Inflammatory macrophage treated with lipopolysaccharide for 1 hour (primary cell): ENCODE results near the gene CDC14A.
A peak's percentile ranks its signal among the peaks of the same experiment; 100 is the strongest.

Source experiments
- DNase-seq, 2 donors: peaks; one replicate each; pipeline ENCODE4 v3.0.0-alpha.2; 2020 to 2022

The CDC14A gene

GRCh38 chr1:100502052-100502792 is 149.9 kb downstream of the CDC14A start:
- DNase-seq: no peak

GRCh38 chr1:100506217-100506616 is 153.9 kb downstream of the CDC14A start:
- no peak for DNase-seq

GRCh38 chr1:100510451-100510850 is 158.1 kb downstream of the CDC14A start:
- DNase-seq: no peak

GRCh38 chr1:100511058-100511457 is 158.8 kb downstream of the CDC14A start:
- DNase-seq: peak in 1 of 2 donors; percentile 17

- no peak for DNase-seq
Measured at GRCh38 chr1:100511773-100512172, 159.5 kb downstream of the CDC14A start.

GRCh38 chr1:100512803-100513352 is 160.6 kb downstream of the CDC14A start:
- no peak for DNase-seq

- DNase-seq: no peak
Measured at GRCh38 chr1:100516857-100517256, 164.6 kb downstream of the CDC14A start.

GRCh38 chr1:100517515-100517914 is 165.2 kb downstream of the CDC14A start:
- DNase-seq: no peak

GRCh38 chr1:100518023-100518422 is 165.7 kb downstream of the CDC14A start:
- DNase-seq: no peak

GRCh38 chr1:100523038-100523652 is 170.8 kb downstream of the CDC14A start:
- peak; percentile 64 to 74 for DNase-seq

GRCh38 chr1:100524355-100524754 is 172.0 kb downstream of the CDC14A start:
- no peak for DNase-seq

- no peak for DNase-seq
Measured at GRCh38 chr1:100526894-100527293, 174.6 kb downstream of the CDC14A start.

GRCh38 chr1:100528871-100529270 is 176.6 kb downstream of the CDC14A start:
- DNase-seq: no peak

GRCh38 chr1:100530141-100530540 is 177.8 kb downstream of the CDC14A start:
- DNase-seq: no peak

- peak; percentile 94 for DNase-seq
Measured at GRCh38 chr1:100530880-100531487, 178.7 kb downstream of the CDC14A start.

GRCh38 chr1:100532645-100533044 is 180.3 kb downstream of the CDC14A start:
- DNase-seq: peak; percentile 42 to 46

- peak; percentile 65 to 93 for DNase-seq
Measured at GRCh38 chr1:100535264-100535663, 183.0 kb downstream of the CDC14A start.

- peak; percentile 61 to 71 for DNase-seq
Measured at GRCh38 chr1:100536031-100536430, 183.7 kb downstream of the CDC14A start.

GRCh38 chr1:100538913-100539835 is 186.9 kb downstream of the CDC14A start:
- DNase-seq: no peak

- peak; percentile 13 to 37 for DNase-seq
Measured at GRCh38 chr1:100539836-100540536, 187.7 kb downstream of the CDC14A start.

- DNase-seq: no peak
Measured at GRCh38 chr1:100542285-100542684, 190.0 kb downstream of the CDC14A start.

- peak; percentile 20 to 52 for DNase-seq
Measured at GRCh38 chr1:100543640-100544039, 191.3 kb downstream of the CDC14A start.
